ENCODE data around the gene BCAT1.

BCAT1 gene

GRCh38 chr12:24979976-24980730, 31.3 kb upstream of the BCAT1 start:
- H3K79me2 ChIP-seq (ENCODE audit: control insufficient read depth, insufficient read depth, low read length, unreplicated experiment) = no peaks in the 10 kb centered on the region
- no peaks in the 10 kb centered on the region for H3K4me1 ChIP-seq (ENCODE audit: control insufficient read depth, insufficient read depth, low read length, unreplicated experiment)
- H2AFZ ChIP-seq (ENCODE audit: low read length, unreplicated experiment) = no peak overlapping the region
- no peaks in the 10 kb centered on the region for H3K36me3 ChIP-seq (ENCODE audit: insufficient read depth, low read length)
- no peaks in the 10 kb centered on the region for H3K27me3 ChIP-seq (ENCODE audit: insufficient read depth, low read length)
- H3K4me3 ChIP-seq (ENCODE audit: low read depth, low read length) = no peak overlapping the region
- no peak overlapping the region for H3K27ac ChIP-seq (ENCODE audit: low read depth, low read length)

GRCh38 chr12:24979329-24979728, 30.4 kb upstream of the BCAT1 start:
- Histone ChIP-seq H3K36me3 (ENCODE audit: insufficient read depth, low read length) (no peaks in the 10 kb centered on the region), H3K27ac (ENCODE audit: low read depth, low read length) (no peak overlapping the region), H2AFZ (ENCODE audit: low read length, unreplicated experiment) (peak overlapping the region; percentile 62), H3K79me2 (ENCODE audit: control insufficient read depth, insufficient read depth, low read length, unreplicated experiment) (no peaks in the 10 kb centered on the region), H3K4me1 (ENCODE audit: control insufficient read depth, insufficient read depth, low read length, unreplicated experiment) (no peaks in the 10 kb centered on the region), H3K4me3 (ENCODE audit: low read depth, low read length) (no peak overlapping the region), H3K27me3 (ENCODE audit: insufficient read depth, low read length) (no peaks in the 10 kb centered on the region)

- Histone ChIP-seq H3K27ac (ENCODE audit: low read depth, low read length) (no peak overlapping the region), H3K27me3 (ENCODE audit: insufficient read depth, low read length) (no peaks in the 10 kb centered on the region), H2AFZ (ENCODE audit: low read length, unreplicated experiment) (no peak overlapping the region), H3K79me2 (ENCODE audit: control insufficient read depth, insufficient read depth, low read length, unreplicated experiment) (no peaks in the 10 kb centered on the region), H3K4me1 (ENCODE audit: control insufficient read depth, insufficient read depth, low read length, unreplicated experiment) (no peaks in the 10 kb centered on the region), H3K4me3 (ENCODE audit: low read depth, low read length) (no peak overlapping the region), H3K36me3 (ENCODE audit: insufficient read depth, low read length) (no peaks in the 10 kb centered on the region)
These were observed 28.8 kb upstream of the BCAT1 start for GRCh38 chr12:24977711-24978110.

GRCh38 chr12:24977060-24977459, 28.2 kb upstream of the BCAT1 start:
- Histone ChIP-seq H3K4me1 (ENCODE audit: control insufficient read depth, insufficient read depth, low read length, unreplicated experiment) (no peaks in the 10 kb centered on the region), H3K79me2 (ENCODE audit: control insufficient read depth, insufficient read depth, low read length, unreplicated experiment) (no peaks in the 10 kb centered on the region), H3K27ac (ENCODE audit: low read depth, low read length) (no peak overlapping the region), H3K36me3 (ENCODE audit: insufficient read depth, low read length) (no peaks in the 10 kb centered on the region), H2AFZ (ENCODE audit: low read length, unreplicated experiment) (no peak overlapping the region), H3K4me3 (ENCODE audit: low read depth, low read length) (no peak overlapping the region), H3K27me3 (ENCODE audit: insufficient read depth, low read length) (no peaks in the 10 kb centered on the region)

- H3K4me1 ChIP-seq (ENCODE audit: control insufficient read depth, insufficient read depth, low read length, unreplicated experiment) = no peaks in the 10 kb centered on the region
- H3K36me3 ChIP-seq (ENCODE audit: insufficient read depth, low read length) = no peaks in the 10 kb centered on the region
- no peak overlapping the region for H2AFZ ChIP-seq (ENCODE audit: low read length, unreplicated experiment)
- no peak overlapping the region for H3K4me3 ChIP-seq (ENCODE audit: low read depth, low read length)
- H3K27me3 ChIP-seq (ENCODE audit: insufficient read depth, low read length) = no peaks in the 10 kb centered on the region
- no peaks in the 10 kb centered on the region for H3K79me2 ChIP-seq (ENCODE audit: control insufficient read depth, insufficient read depth, low read length, unreplicated experiment)
- H3K27ac ChIP-seq (ENCODE audit: low read depth, low read length) = no peak overlapping the region
These were observed 26.5 kb upstream of the BCAT1 start for GRCh38 chr12:24975425-24975824.

GRCh38 chr12:24974216-24974615, 25.3 kb upstream of the BCAT1 start:
- no peaks in the 10 kb centered on the region for H3K36me3 ChIP-seq (ENCODE audit: insufficient read depth, low read length)
- no peak overlapping the region for H3K27ac ChIP-seq (ENCODE audit: low read depth, low read length)
- no peak overlapping the region for H2AFZ ChIP-seq (ENCODE audit: low read length, unreplicated experiment)
- no peaks in the 10 kb centered on the region for H3K27me3 ChIP-seq (ENCODE audit: insufficient read depth, low read length)
- no peak overlapping the region for H3K4me3 ChIP-seq (ENCODE audit: low read depth, low read length)
- H3K4me1 ChIP-seq (ENCODE audit: control insufficient read depth, insufficient read depth, low read length, unreplicated experiment) = no peaks in the 10 kb centered on the region
- H3K79me2 ChIP-seq (ENCODE audit: control insufficient read depth, insufficient read depth, low read length, unreplicated experiment) = no peaks in the 10 kb centered on the region

- Histone ChIP-seq H3K27ac (ENCODE audit: low read depth, low read length) (no peak overlapping the region), H3K27me3 (ENCODE audit: insufficient read depth, low read length) (no peaks in the 10 kb centered on the region), H2AFZ (ENCODE audit: low read length, unreplicated experiment) (no peak overlapping the region), H3K4me1 (ENCODE audit: control insufficient read depth, insufficient read depth, low read length, unreplicated experiment) (no peaks in the 10 kb centered on the region), H3K79me2 (ENCODE audit: control insufficient read depth, insufficient read depth, low read length, unreplicated experiment) (no peaks in the 10 kb centered on the region), H3K4me3 (ENCODE audit: low read depth, low read length) (no peak overlapping the region), H3K36me3 (ENCODE audit: insufficient read depth, low read length) (no peaks in the 10 kb centered on the region)
These were observed 23.2 kb upstream of the BCAT1 start for GRCh38 chr12:24972078-24972477.

GRCh38 chr12:24970177-24970576, 21.3 kb upstream of the BCAT1 start:
- no peaks in the 10 kb centered on the region for H3K4me1 ChIP-seq (ENCODE audit: control insufficient read depth, insufficient read depth, low read length, unreplicated experiment)
- H2AFZ ChIP-seq (ENCODE audit: low read length, unreplicated experiment) = no peak overlapping the region
- H3K27me3 ChIP-seq (ENCODE audit: insufficient read depth, low read length) = no peaks in the 10 kb centered on the region
- no peak overlapping the region for H3K27ac ChIP-seq (ENCODE audit: low read depth, low read length)
- H3K79me2 ChIP-seq (ENCODE audit: control insufficient read depth, insufficient read depth, low read length, unreplicated experiment) = no peaks in the 10 kb centered on the region
- no peaks in the 10 kb centered on the region for H3K36me3 ChIP-seq (ENCODE audit: insufficient read depth, low read length)
- H3K4me3 ChIP-seq (ENCODE audit: low read depth, low read length) = no peak overlapping the region

- no peaks in the 10 kb centered on the region for H3K79me2 ChIP-seq (ENCODE audit: control insufficient read depth, insufficient read depth, low read length, unreplicated experiment)
- H2AFZ ChIP-seq (ENCODE audit: low read length, unreplicated experiment) = no peak overlapping the region
- H3K4me3 ChIP-seq (ENCODE audit: low read depth, low read length) = no peak overlapping the region
- H3K4me1 ChIP-seq (ENCODE audit: control insufficient read depth, insufficient read depth, low read length, unreplicated experiment) = no peaks in the 10 kb centered on the region
- H3K27me3 ChIP-seq (ENCODE audit: insufficient read depth, low read length) = no peaks in the 10 kb centered on the region
- H3K36me3 ChIP-seq (ENCODE audit: insufficient read depth, low read length) = no peaks in the 10 kb centered on the region
- H3K27ac ChIP-seq (ENCODE audit: low read depth, low read length) = no peak overlapping the region
These were observed 18.2 kb upstream of the BCAT1 start for GRCh38 chr12:24966951-24967564.

- Histone ChIP-seq H3K79me2 (ENCODE audit: control insufficient read depth, insufficient read depth, low read length, unreplicated experiment) (no peaks in the 10 kb centered on the region), H3K27ac (ENCODE audit: low read depth, low read length) (no peak overlapping the region), H3K27me3 (ENCODE audit: insufficient read depth, low read length) (no peaks in the 10 kb centered on the region), H3K36me3 (ENCODE audit: insufficient read depth, low read length) (no peaks in the 10 kb centered on the region), H3K4me1 (ENCODE audit: control insufficient read depth, insufficient read depth, low read length, unreplicated experiment) (no peaks in the 10 kb centered on the region), H2AFZ (ENCODE audit: low read length, unreplicated experiment) (no peak overlapping the region), H3K4me3 (ENCODE audit: low read depth, low read length) (no peak overlapping the region)
These were observed 15.4 kb upstream of the BCAT1 start for GRCh38 chr12:24964342-24964741.

- Histone ChIP-seq H2AFZ (ENCODE audit: low read length, unreplicated experiment) (no peak overlapping the region), H3K27ac (ENCODE audit: low read depth, low read length) (no peak overlapping the region), H3K4me3 (ENCODE audit: low read depth, low read length) (no peak overlapping the region)
These were observed 11.4 kb upstream of the BCAT1 start for GRCh38 chr12:24960222-24960855.

More at GRCh38 chr12:24960222-24960855, 11.4 kb upstream of the BCAT1 start:
- H3K4me1 ChIP-seq (ENCODE audit: control insufficient read depth, insufficient read depth, low read length, unreplicated experiment) = no peaks in the 10 kb centered on the region
- no peaks in the 10 kb centered on the region for H3K79me2 ChIP-seq (ENCODE audit: control insufficient read depth, insufficient read depth, low read length, unreplicated experiment)
- H3K36me3 ChIP-seq (ENCODE audit: insufficient read depth, low read length) = no peaks in the 10 kb centered on the region
- no peaks in the 10 kb centered on the region for H3K27me3 ChIP-seq (ENCODE audit: insufficient read depth, low read length)
